ENCODE results near the gene CACNB2. TPM values are rescaled to one million over a fixed set of nuclear protein-coding genes. Genes with fewer than 3 reads are reported as not detected.

The CACNB2 gene
- total and polyA plus RNA-seq, 2 donors (not counting 3 experiments of a cell fraction or from before 2014, with no cell fraction given), result not detected

Other genes with a start within 250 kb of the CACNB2 start
- gene SLC39A12, start 188.5 kb upstream of the CACNB2 start, total RNA-seq, result not detected in 2 replicates
- gene SLC39A12, start 188.5 kb upstream of the CACNB2 start, polyA plus RNA-seq, result not detected in 2 replicates

Measured in endothelial cell of umbilical vein (primary cell).